ENCODE results near the gene SKI. TPM values are rescaled to one million over a fixed set of nuclear protein-coding genes. Genes with fewer than 3 reads are reported as not detected.
"Not testable (repeated sequence)": the region's sequence is repeated elsewhere in the genome, so short reads cannot be mapped to it uniquely, and the experiment has no call there.

SKI gene
- total RNA-seq, 1 experiment from 2014 or later = 16.5 TPM

- no peak for DNase-seq (ENCODE audit: low read depth)
Observed at GRCh38 chr1:2291577-2291976, 63.5 kb downstream of the SKI start.

- no peak for DNase-seq (ENCODE audit: low read depth)
Observed at GRCh38 chr1:2292725-2293450, 64.8 kb downstream of the SKI start.

- peak; percentile 42 for DNase-seq (ENCODE audit: low read depth)
Observed at GRCh38 chr1:2294033-2294724, 66.1 kb downstream of the SKI start.

- DNase-seq (ENCODE audit: low read depth) = no peak
Observed at GRCh38 chr1:2294725-2295078, 66.6 kb downstream of the SKI start.

GRCh38 chr1:2295526-2295925 lies 67.4 kb downstream of the SKI start:
- DNase-seq (ENCODE audit: low read depth) = no peak

- not testable (repeated sequence) for DNase-seq (ENCODE audit: low read depth)
Observed at GRCh38 chr1:2296211-2296610, 68.1 kb downstream of the SKI start.

- no peak for DNase-seq (ENCODE audit: low read depth)
Observed at GRCh38 chr1:2296614-2297013, 68.5 kb downstream of the SKI start.

GRCh38 chr1:2297246-2298011 lies 69.3 kb downstream of the SKI start:
- no peak for DNase-seq (ENCODE audit: low read depth)

- no peak for DNase-seq (ENCODE audit: low read depth)
Observed at GRCh38 chr1:2298685-2299084, 70.6 kb downstream of the SKI start.

GRCh38 chr1:2299131-2299627 lies 71.1 kb downstream of the SKI start:
- DNase-seq (ENCODE audit: low read depth) = no peak

GRCh38 chr1:2300004-2300771 lies 72.1 kb downstream of the SKI start:
- peak; percentile 51 for DNase-seq (ENCODE audit: low read depth)

GRCh38 chr1:2300851-2301606 lies 72.9 kb downstream of the SKI start:
- DNase-seq (ENCODE audit: low read depth) = peak; percentile 79

GRCh38 chr1:2301607-2302291 lies 73.6 kb downstream of the SKI start:
- DNase-seq (ENCODE audit: low read depth) = no peak

GRCh38 chr1:2302292-2302925 lies 74.3 kb downstream of the SKI start:
- DNase-seq (ENCODE audit: low read depth) = no peak

GRCh38 chr1:2303016-2303775 lies 75.1 kb downstream of the SKI start:
- no peak for DNase-seq (ENCODE audit: low read depth)

- DNase-seq (ENCODE audit: low read depth) = no peak
Observed at GRCh38 chr1:2303781-2304180, 75.7 kb downstream of the SKI start.

- no peak for DNase-seq (ENCODE audit: low read depth)
Observed at GRCh38 chr1:2304282-2304681, 76.2 kb downstream of the SKI start.

GRCh38 chr1:2304921-2305681 lies 77.0 kb downstream of the SKI start:
- no peak for DNase-seq (ENCODE audit: low read depth)

Data from LHCN-M2 (cell line).